IMR-90 (cell line): ENCODE data around the gene PLXND1. TPM values are rescaled to one million over a fixed set of nuclear protein-coding genes. Genes with fewer than 3 reads are reported as not detected.

Source experiments
- ATAC-seq: fragments of 200-7000 bp; cut with Tn5 transposase; 2 replicates; pipeline ENCODE4 v1.9.1; 2020; ENCODE audit warnings: low read depth, mild to moderate bottlenecking, moderate library complexity
- BruUV-seq: library from RNA; stranded (reverse); fragments of 400-500 nt; replicated peaks from 2 replicates; lab custom pipeline; 2021; lab: Mats Ljungman, UMichigan
- CTCF ChIA-PET: fragments of 300-600 bp; formaldehyde crosslinking; extraction: SDS; loops from one replicate; lab custom pipeline; 2021; ENCODE audit warnings: antibody characterized with exemption; lab: Yijun Ruan, JAX
- POLR2A ChIA-PET: fragments of 300-600 bp; sonication (Branson Sonifier 250); formaldehyde crosslinking; loops from one replicate; lab custom pipeline; 2022; ENCODE audit warnings: antibody characterized with exemption; ENCODE audit not compliant: unreplicated experiment; lab: Charles Lee
- DNase-seq: peaks from one replicate; pipeline ENCODE4 v3.0.0; 2013
- H2AFZ ChIP-seq: replicated peaks from 2 replicates; pipeline ENCODE3; 2013; ENCODE audit warnings: low read length, mild to moderate bottlenecking; ENCODE audit not compliant: poor library complexity
- H2AK5ac ChIP-seq: 2 replicates; pipeline ENCODE4 v1.6.1; 2013; ENCODE audit warnings: low read depth, low read length, inconsistent platforms
- H2AK9ac ChIP-seq: replicated peaks from 2 replicates; pipeline ENCODE3; 2013; ENCODE audit warnings: mild to moderate bottlenecking, low read depth, low read length, moderate library complexity; ENCODE audit not compliant: poor library complexity
- H2BK120ac ChIP-seq: 2 replicates; pipeline ENCODE4 v1.6.1; 2013; ENCODE audit warnings: low read depth, low read length, inconsistent platforms
- H2BK15ac ChIP-seq: 3 replicates; pipeline ENCODE4 v1.6.1; 2013; ENCODE audit warnings: low read depth, low read length, inconsistent platforms
- H2BK20ac ChIP-seq: 2 replicates; pipeline ENCODE4 v1.6.1; 2013; ENCODE audit warnings: low read depth, mild to moderate bottlenecking, inconsistent platforms, low read length, moderate library complexity
- H2BK5ac ChIP-seq: 2 replicates; pipeline ENCODE4 v1.6.1; 2013; ENCODE audit warnings: mild to moderate bottlenecking, low read depth, low read length, inconsistent platforms; ENCODE audit not compliant: poor library complexity, severe bottlenecking
- H3K14ac ChIP-seq: replicated peaks from 2 replicates; pipeline ENCODE4 v1.6.1; 2013; ENCODE audit warnings: low read depth, low read length, inconsistent platforms
- H3K18ac ChIP-seq: 2 replicates; pipeline ENCODE4 v1.6.1; 2013; ENCODE audit warnings: low read depth, low read length, control low read depth
- H3K23ac ChIP-seq: 2 replicates; pipeline ENCODE4 v1.6.1; 2013; ENCODE audit warnings: low read depth, low read length, inconsistent platforms
- H3K27ac ChIP-seq: 2 replicates; pipeline ENCODE4 v1.5.1; 2013; ENCODE audit warnings: mild to moderate bottlenecking, control low read depth, low read length; ENCODE audit not compliant: insufficient read depth
- H3K27me3 ChIP-seq: 2 replicates; pipeline ENCODE4 v1.6.1; 2013; ENCODE audit warnings: low read length; ENCODE audit not compliant: control insufficient read depth, insufficient read depth
- H3K36me3 ChIP-seq: 2 replicates; pipeline ENCODE4 v1.6.1; 2013; ENCODE audit warnings: low read length, mixed read lengths; ENCODE audit not compliant: control insufficient read depth, insufficient read depth
- H3K4ac ChIP-seq: 2 replicates; pipeline ENCODE4 v1.6.1; 2013; ENCODE audit warnings: low read depth, low read length, inconsistent platforms
- H3K4me1 ChIP-seq: 2 replicates; pipeline ENCODE4 v1.6.1; 2013; ENCODE audit warnings: low read length, mixed read lengths; ENCODE audit not compliant: control insufficient read depth, insufficient read depth
- H3K4me2 ChIP-seq: 2 replicates; pipeline ENCODE4 v1.6.1; 2013; ENCODE audit warnings: low read depth, mild to moderate bottlenecking, control low read depth, low read length, moderate library complexity
- H3K4me3 ChIP-seq: 2 replicates; pipeline ENCODE4 v1.5.1; 2013; ENCODE audit warnings: low read depth, mild to moderate bottlenecking, control low read depth, low read length, moderate library complexity; ENCODE audit not compliant: insufficient read depth
- H3K56ac ChIP-seq: 2 replicates; pipeline ENCODE4 v1.6.1; 2013; ENCODE audit warnings: low read length, inconsistent platforms; ENCODE audit not compliant: insufficient read depth; ENCODE audit errors: extremely low read depth
- H3K79me1 ChIP-seq, 2 experiments: 2 replicates each; pipeline ENCODE4 v1.6.1; 2013; ENCODE audit warnings: low read length in 2 of 2, inconsistent platforms in 1 of 2, low read depth in 1 of 2
- H3K9ac ChIP-seq: 2 replicates; pipeline ENCODE4 v1.6.1; 2013; ENCODE audit warnings: low read depth, low read length, control low read depth
- H3K9me1 ChIP-seq: 2 replicates; pipeline ENCODE4 v1.6.1; 2013; ENCODE audit warnings: low read length, inconsistent platforms; ENCODE audit not compliant: insufficient read depth
- H3K9me3 ChIP-seq: 2 replicates; pipeline ENCODE4 v1.6.1; 2013; ENCODE audit warnings: low read length; ENCODE audit not compliant: control insufficient read depth, insufficient read depth
- H4K20me1 ChIP-seq: 2 replicates; pipeline ENCODE4 v1.6.1; 2013; ENCODE audit warnings: low read length, inconsistent platforms; ENCODE audit not compliant: insufficient read depth
- H4K5ac ChIP-seq: 2 replicates; pipeline ENCODE4 v1.6.1; 2013; ENCODE audit warnings: mild to moderate bottlenecking, low read depth, low read length, control low read depth
- H4K8ac ChIP-seq, 2 experiments: 2 replicates each; pipeline ENCODE4 v1.6.1; 2013; ENCODE audit warnings: low read depth in 2 of 2, low read length in 2 of 2, control low read depth in 1 of 2, inconsistent platforms in 1 of 2
- H4K91ac ChIP-seq: 2 replicates; pipeline ENCODE4 v1.6.1; 2013; ENCODE audit warnings: low read depth, low read length, inconsistent platforms; ENCODE audit not compliant: insufficient read depth
- BHLHE40 ChIP-seq: fragments of 150-350 bp; IDR thresholded peaks from 2 replicates; pipeline ENCODE4 v1.6.1; 2016; ENCODE audit warnings: mild to moderate bottlenecking, low read depth, low read length
- CEBPB ChIP-seq: IDR thresholded peaks from 2 replicates; pipeline ENCODE4 v1.6.1; 2012; ENCODE audit warnings: low read depth, low read length, improper control_type of control experiment
- CHD1 ChIP-seq: IDR thresholded peaks from 2 replicates; pipeline ENCODE4 v1.6.1; 2012; ENCODE audit warnings: low read depth, low read length, improper control_type of control experiment
- CTCF ChIP-seq: conservative IDR thresholded peaks from 2 replicates; pipeline ENCODE4 v1.5.1; 2012; ENCODE audit warnings: mild to moderate bottlenecking, low read depth, low read length, improper control_type of control experiment
- FOS ChIP-seq: fragments of 150-350 bp; IDR thresholded peaks from 2 replicates; pipeline ENCODE4 v1.6.1; 2016; ENCODE audit warnings: low read depth, low read length
- MAFK ChIP-seq: IDR thresholded peaks from 2 replicates; pipeline ENCODE4 v1.6.1; 2012; ENCODE audit warnings: low read depth, low read length, improper control_type of control experiment
- MAZ ChIP-seq: IDR thresholded peaks from 2 replicates; pipeline ENCODE4 v1.6.1; 2012; ENCODE audit warnings: low read depth, mild to moderate bottlenecking, low read length, improper control_type of control experiment, moderate library complexity, borderline replicate concordance
- MXI1 ChIP-seq: IDR thresholded peaks from 2 replicates; pipeline ENCODE4 v1.6.1; 2012; ENCODE audit warnings: low read depth, mild to moderate bottlenecking, low read length, moderate library complexity, borderline replicate concordance
- NFE2L2 ChIP-seq: fragments of 150-350 bp; IDR thresholded peaks from 2 replicates; pipeline ENCODE4 v1.6.1; 2016; ENCODE audit warnings: low read depth, mild to moderate bottlenecking, low read length
- POLR2A ChIP-seq: IDR thresholded peaks from 2 replicates; pipeline ENCODE4 v1.6.1; 2012; ENCODE audit warnings: mild to moderate bottlenecking, low read depth, low read length
- RAD21 ChIP-seq: IDR thresholded peaks from 2 replicates; pipeline ENCODE4 v1.6.1; 2012; ENCODE audit warnings: low read length, improper control_type of control experiment
- RCOR1 ChIP-seq: IDR thresholded peaks from 2 replicates; pipeline ENCODE4 v1.6.1; 2012; ENCODE audit warnings: mild to moderate bottlenecking, low read length, improper control_type of control experiment; ENCODE audit not compliant: insufficient replicate concordance
- RFX5 ChIP-seq: IDR thresholded peaks from 2 replicates; pipeline ENCODE4 v1.8.0; 2012; ENCODE audit warnings: low read depth, mild to moderate bottlenecking, low read length, moderate library complexity
- SMC3 ChIP-seq: fragments of 150-350 bp; IDR thresholded peaks from 2 replicates; pipeline ENCODE4 v1.6.1; 2016; ENCODE audit warnings: low read depth, mild to moderate bottlenecking, antibody characterized with exemption, low read length, moderate library complexity
- USF2 ChIP-seq: fragments of 150-350 bp; IDR thresholded peaks from 2 replicates; pipeline ENCODE4 v1.6.1; 2017; ENCODE audit warnings: mild to moderate bottlenecking, antibody characterized with exemption, low read length, low read depth
- WGBS, 2 experiments: methylation state at CpG; one replicate each; pipeline versions ENCODE4 v1.1.5 to v1.1.7; 2013; ENCODE audit warnings: missing lambda C conversion rate in 2 of 2; ENCODE audit not compliant: insufficient read length in 1 of 2; ENCODE audit errors: extremely low coverage in 2 of 2; 5-methylcytosine and 5-hydroxymethylcytosine counted together
- dilution Hi-C: fragments of 300-500 bp; cut with HindIII; formaldehyde crosslinking; loops from one replicate; pipeline ENCODE4 v1.14.3; 2018; ENCODE audit warnings: low sequenced_read_pairs; ENCODE audit not compliant: unreplicated experiment
- in situ Hi-C: fragments of 300-500 bp; cut with MboI; formaldehyde crosslinking; loops from 3 replicates; pipeline ENCODE4 v1.14.3; 2019; ENCODE audit warnings: low sequenced_read_pairs, inconsistent platforms, mixed read lengths
- intact Hi-C: fragments of 100-400 bp; cut with micrococcal nuclease; formaldehyde crosslinking; loops from 2 replicates; pipeline ENCODE4 v1.10.0; 2022
- polyA plus RNA-seq, 3 experiments: library from polyadenylated mRNA; depleted of rRNA; stranded (reverse); fragments of >200 nt; gene quantifications; 2 replicates each; pipeline ENCODE4 v1.2.3, GENCODE V29; 2012; ENCODE audit warnings: low replicate concordance in 1 of 3
- total RNA-seq: library from RNA; depleted of rRNA; stranded (reverse); fragments of >200 nt; gene quantifications from 2 replicates; pipeline ENCODE4 v1.2.3, GENCODE V29; 2012

Gene PLXND1
- total and polyA plus RNA-seq, 2 of the 4 experiments (the other 2 are of a cell fraction), result 19.2 to 67.1 TPM

- in situ Hi-C loops, result no loop called here
- Histone ChIP-seq H3K4ac (no peak overlapping the region), H2BK5ac (no peak overlapping the region), H4K91ac (no peak overlapping the region), H4K8ac (no peak overlapping the region), H4K5ac (no peak overlapping the region), H4K20me1 (no peaks in the 10 kb centered on the region), H3K9me1 (peaks cover 16% of the 10 kb centered on the region), H3K27me3 (no peaks in the 10 kb centered on the region), H3K4me3 (no peak overlapping the region), H3K79me1 (peaks cover 6 to 17% of the 10 kb centered on the region in 2 experiments; a peak in 2 of 4 replicates), H2AK5ac (no peak overlapping the region), H2BK15ac (no peak overlapping the region), H3K27ac (no peak overlapping the region), H3K14ac (no peak overlapping the region), H2BK120ac (no peak overlapping the region), H3K4me1 (peaks cover 13% of the 10 kb centered on the region), H3K4me2 (no peak overlapping the region), H3K9ac (no peak overlapping the region), H3K23ac (no peak overlapping the region), H3K36me3 (peaks cover 29% of the 10 kb centered on the region), H3K18ac (no peak overlapping the region), H3K9me3 (no peaks in the 10 kb centered on the region), H2BK20ac (no peak overlapping the region), H2AK9ac (no peak overlapping the region), H2AFZ (no peak overlapping the region), H3K56ac (no peak overlapping the region)
- TF ChIP-seq RFX5 (no peak), FOS (no peak), RAD21 (no peak), NFE2L2 (no peak), MAZ (no peak), CTCF (no peak), SMC3 (no peak), RCOR1 (no peak), BHLHE40 (no peak), POLR2A (no peak), CHD1 (no peak), MXI1 (no peak), USF2 (no peak), MAFK (no peak), CEBPB (no peak)
- DNase-seq (no peak), ATAC-seq (no peak)
- POLR2A ChIA-PET, result interaction anchor here (0.7 kb wide), 1 partner anchor 19 kb away, joined by 3 read pairs; no protein-coding TSS in a partner anchor
- BruUV-seq, result no TSS peak
- CTCF ChIA-PET, result no interaction called here
- WGBS, 2 experiments, result 86% methylated on average over 10 of the region's 15 CpGs; no CpG with 5 or more reads in 1 of the 2 experiments
- intact Hi-C loops, result no loop called here
- dilution Hi-C loops, result no loop called here
These were observed 52.8 kb downstream of the PLXND1 start for GRCh38 chr3:129553719-129554118.
